Activated CD8-positive, alpha-beta memory T cell treated with anti-CD3 and anti-CD28 coated beads for 36 hours (primary cell): ENCODE measurements around the gene MAP3K2. TPM values are rescaled to one million over a fixed set of nuclear protein-coding genes. Genes with fewer than 3 reads are reported as not detected.

Experiments used
- CTCF ChIA-PET: fragments of 350-600 bp; sonication (Branson Sonifier 250); formaldehyde crosslinking; loops from one replicate; lab custom pipeline; 2021; ENCODE audit warnings: antibody characterized with exemption; lab: Charles Lee
- POLR2A ChIA-PET: fragments of 350-600 bp; sonication (Branson Sonifier 250); formaldehyde crosslinking; loops from one replicate; lab custom pipeline; 2021; ENCODE audit warnings: antibody characterized with exemption; lab: Charles Lee
- total RNA-seq, 2 experiments: library from RNA; stranded (reverse); gene quantifications; one replicate each; pipeline ENCODE4 v1.2.3, GENCODE V29; 2021

Gene MAP3K2
- total RNA-seq, 2 experiments from 2014 or later = 48.4 to 49.5 TPM

- POLR2A ChIA-PET = interaction anchor here (0.6 kb wide), 1 partner anchor 15 kb away, joined by 5 read pairs; no protein-coding TSS in a partner anchor
- CTCF ChIA-PET = no interaction called here
Observed at GRCh38 chr2:127279781-127280180, 108.0 kb downstream of the MAP3K2 start.

- ChIA-PET POLR2A (no interaction called here), CTCF (interaction anchor here (0.6 kb wide), 1 partner anchor 10 kb away, joined by 5 read pairs; no protein-coding TSS in a partner anchor)
Observed at GRCh38 chr2:127278959-127279358, 108.8 kb downstream of the MAP3K2 start.

- CTCF ChIA-PET = no interaction called here
Observed at GRCh38 chr2:127277028-127277427, 110.7 kb downstream of the MAP3K2 start.

GRCh38 chr2:127275789-127276188 is 112.0 kb downstream of the MAP3K2 start:
- POLR2A ChIA-PET = no interaction called here
- CTCF ChIA-PET = no interaction called here

More at GRCh38 chr2:127277028-127277427, 110.7 kb downstream of the MAP3K2 start:
- POLR2A ChIA-PET = no interaction called here

- CTCF ChIA-PET = no interaction called here
- POLR2A ChIA-PET = no interaction called here
Observed at GRCh38 chr2:127275356-127275755, 112.4 kb downstream of the MAP3K2 start.

GRCh38 chr2:127270663-127271062 is 117.1 kb downstream of the MAP3K2 start:
- ChIA-PET POLR2A (no interaction called here), CTCF (interaction anchor here (0.7 to 1.5 kb wide), 3 partner anchors 11 to 36 kb away, joined by 3 to 4 read pairs (median 3); partner anchors contain the start of gene ERCC3)

GRCh38 chr2:127261804-127262406 is 125.9 kb downstream of the MAP3K2 start:
- ChIA-PET POLR2A (no interaction called here), CTCF (no interaction called here)

- ChIA-PET POLR2A (no interaction called here), CTCF (no interaction called here)
Observed at GRCh38 chr2:127259355-127259754, 128.4 kb downstream of the MAP3K2 start.

- CTCF ChIA-PET = no interaction called here
- POLR2A ChIA-PET = no interaction called here
Observed at GRCh38 chr2:127256866-127257265, 130.9 kb downstream of the MAP3K2 start.

GRCh38 chr2:127256381-127256780 is 131.4 kb downstream of the MAP3K2 start:
- ChIA-PET POLR2A (no interaction called here), CTCF (no interaction called here)

- ChIA-PET POLR2A (no interaction called here), CTCF (no interaction called here)
Observed at GRCh38 chr2:127255721-127256120, 132.1 kb downstream of the MAP3K2 start.

- POLR2A ChIA-PET = no interaction called here
- CTCF ChIA-PET = no interaction called here
Observed at GRCh38 chr2:127255146-127255545, 132.6 kb downstream of the MAP3K2 start.

- ChIA-PET CTCF (no interaction called here), POLR2A (no interaction called here)
Observed at GRCh38 chr2:127254386-127254981, 133.3 kb downstream of the MAP3K2 start.

Other genes starting within 250 kb of the MAP3K2 start
- under 1 TPM in 1 of 2 experiments, not detected in 1; 0.08 TPM for gene CYP27C1, start 167.7 kb downstream of the MAP3K2 start, total RNA-seq
- gene ERCC3, start 93.8 kb downstream of the MAP3K2 start, total RNA-seq = 10 to 100 TPM; 56.3 to 57.7 TPM
- under 1 TPM in 1 of 2 experiments, not detected in 1; 0.36 TPM for gene PROC, start 30.5 kb upstream of the MAP3K2 start, total RNA-seq
- 10 to 100 TPM; 52.5 to 56.6 TPM for gene IWS1, start 138.5 kb upstream of the MAP3K2 start, total RNA-seq
- gene MYO7B, start 147.7 kb upstream of the MAP3K2 start, total RNA-seq = under 1 TPM; 0.15 to 0.17 TPM